Uterus (tissue), 4 donors: ENCODE data around the gene OBSCN. TPM values are rescaled to one million over a fixed set of nuclear protein-coding genes. Genes with fewer than 3 reads are reported as not detected.

ENCODE experiments used
- DNase-seq, 2 donors: peaks; one replicate each; pipeline ENCODE4 v3.0.0-alpha.2; 2019 to 2020
- H3K27ac ChIP-seq, 2 donors: fragments of 200-600 bp; sonication (generic); 1 replicate in 1 of 2; 2 replicates in 1 of 2; pipeline ENCODE4 v1.5.1; 2016 to 2018
- H3K27me3 ChIP-seq, 2 donors: fragments of 200-600 bp; sonication (generic); one replicate each; pipeline ENCODE4 v1.5.1; 2018 to 2019; ENCODE audit warnings: control low read depth in 1 of 2
- H3K36me3 ChIP-seq, 2 donors: fragments of 200-600 bp; sonication (generic); one replicate each; pipeline ENCODE4 v1.5.1; 2019; ENCODE audit warnings: control low read depth in 1 of 2
- H3K4me1 ChIP-seq, 2 donors: fragments of 200-600 bp; sonication (generic); one replicate each; pipeline ENCODE4 v1.5.1; 2018 to 2019; ENCODE audit warnings: control low read depth in 1 of 2
- H3K4me3 ChIP-seq, 2 donors: fragments of 200-600 bp; sonication (generic); 1 replicate in 1 of 2; 2 replicates in 1 of 2; pipeline ENCODE4 v1.5.1; 2018 to 2019; ENCODE audit warnings: mild to moderate bottlenecking in 1 of 2
- H3K9me3 ChIP-seq, 2 donors: fragments of 200-600 bp; sonication (generic); one replicate each; pipeline ENCODE4 v1.5.1; 2019; ENCODE audit warnings: control low read depth in 1 of 2
- CTCF ChIP-seq, 4 experiments: fragments of 200-600 bp in 2 of 4; fragments of 450-650 bp in 2 of 4; sonication (generic) in 2 of 4; IDR thresholded peaks; one replicate each; pipeline ENCODE4 v1.5.1; 2016 to 2019; ENCODE audit warnings: antibody characterized with exemption in 4 of 4, mild to moderate bottlenecking in 2 of 4, moderate library complexity in 1 of 4
- POLR2A ChIP-seq, 2 donors: fragments of 450-650 bp; IDR thresholded peaks; one replicate each; pipeline ENCODE4 v1.6.1; 2016; ENCODE audit warnings: antibody characterized with exemption in 2 of 2, mild to moderate bottlenecking in 1 of 2, moderate library complexity in 1 of 2
- intact Hi-C: fragments of 100-400 bp; cut with DNase I; formaldehyde crosslinking; loops from one replicate; pipeline ENCODE4 v1.15.1; 2023; ENCODE audit warnings: low total_unique reads
- total RNA-seq, 4 donors: library from RNA; depleted of rRNA in 3 of 4; stranded (reverse); fragments of >200 nt in 3 of 4; gene quantifications; one replicate each; pipeline versions ENCODE4 v1.1.0 to v1.2.4, GENCODE V29; 2014 to 2023
- donor health status: DM: yes; HTN: yes; CAD: no.

OBSCN gene
- total RNA-seq, 4 donors from 2014 or later = 5.9 to 53.2 (median 22.4) TPM

GRCh38 chr1:228420968-228421826 is 213.4 kb downstream of the OBSCN start:
- Histone ChIP-seq H3K4me1 (peaks cover 5 to 9% of the 10 kb centered on the region in 2 donors), H3K27me3 (peaks cover 2 to 4% of the 10 kb centered on the region in 2 donors), H3K27ac (no peak overlapping the region), H3K36me3 (no peaks in the 10 kb centered on the region), H3K9me3 (no peaks in the 10 kb centered on the region), H3K4me3 (no peak overlapping the region)
- intact Hi-C loops = no loop called here
- no peak for DNase-seq
- TF ChIP-seq CTCF (IDR thresholded peaks at IDR 0.05) (no peak), POLR2A (IDR thresholded peaks at IDR 0.05) (no peak)

- no peak overlapping the region for H3K4me3 ChIP-seq
- TF ChIP-seq POLR2A (IDR thresholded peaks at IDR 0.05) (no peak), CTCF (IDR thresholded peaks at IDR 0.05) (no peak)
- no peak overlapping the region for H3K27ac ChIP-seq
- no peaks in the 10 kb centered on the region for H3K36me3 ChIP-seq
- H3K27me3 ChIP-seq = no peaks in the 10 kb centered on the region
- no peaks in the 10 kb centered on the region for H3K9me3 ChIP-seq
- intact Hi-C loops = no loop called here
- DNase-seq = no peak
- H3K4me1 ChIP-seq = no peaks in the 10 kb centered on the region
Measured at GRCh38 chr1:228423404-228424053, 215.7 kb downstream of the OBSCN start.

GRCh38 chr1:228424685-228425660 is 217.1 kb downstream of the OBSCN start:
- no peaks in the 10 kb centered on the region for H3K27me3 ChIP-seq
- intact Hi-C loops = no loop called here
- TF ChIP-seq CTCF (IDR thresholded peaks at IDR 0.05) = no peak
- TF ChIP-seq POLR2A (IDR thresholded peaks at IDR 0.05) = no peak

GRCh38 chr1:228426518-228427175 is 218.8 kb downstream of the OBSCN start:
- no peaks in the 10 kb centered on the region for H3K4me1 ChIP-seq
- no peak for TF ChIP-seq POLR2A (IDR thresholded peaks at IDR 0.05)
- TF ChIP-seq CTCF (IDR thresholded peaks at IDR 0.05) = no peak
- H3K36me3 ChIP-seq = no peaks in the 10 kb centered on the region
- DNase-seq = no peak
- no peaks in the 10 kb centered on the region for H3K27me3 ChIP-seq
- intact Hi-C loops = no loop called here
- no peak overlapping the region for H3K4me3 ChIP-seq
- no peak overlapping the region for H3K27ac ChIP-seq
- H3K9me3 ChIP-seq = no peaks in the 10 kb centered on the region

More at GRCh38 chr1:228424685-228425660, 217.1 kb downstream of the OBSCN start:
- H3K36me3 ChIP-seq = no peaks in the 10 kb centered on the region
- H3K4me1 ChIP-seq = no peaks in the 10 kb centered on the region
- no peaks in the 10 kb centered on the region for H3K9me3 ChIP-seq
- DNase-seq = no peak
- H3K27ac ChIP-seq = no peak overlapping the region
- H3K4me3 ChIP-seq = no peak overlapping the region
